Esophagus squamous epithelium (tissue), 5 donors: ENCODE measurements around the gene GBF1. TPM values are rescaled to one million over a fixed set of nuclear protein-coding genes. Genes with fewer than 3 reads are reported as not detected.

ENCODE experiments used
- DNase-seq: peaks from one replicate; lab custom pipeline; 2025; lab: John Stamatoyannopoulos, UW
- H3K27ac ChIP-seq, 4 donors: fragments of 200-600 bp; sonication (generic); one replicate each; pipeline ENCODE4 v1.5.1; 2016 to 2019; ENCODE audit warnings: mild to moderate bottlenecking in 1 of 4
- H3K27me3 ChIP-seq, 4 donors: fragments of 200-600 bp; sonication (generic); 1 replicate in 3 of 4; 2 replicates in 1 of 4; pipeline versions ENCODE4 v1.5.1 to v1.6.0; 2017 to 2021; ENCODE audit warnings: antibody characterized with exemption in 1 of 4
- H3K36me3 ChIP-seq, 3 donors: fragments of 200-600 bp; sonication (generic); one replicate each; pipeline ENCODE4 v1.5.1; 2016 to 2019
- H3K4me1 ChIP-seq, 3 donors: fragments of 200-600 bp; sonication (generic); one replicate each; pipeline ENCODE4 v1.5.1; 2017 to 2019
- H3K4me3 ChIP-seq, 4 donors: fragments of 200-600 bp; sonication (generic); 1 replicate in 3 of 4; 2 replicates in 1 of 4; pipeline ENCODE4 v1.5.1; 2016 to 2019; ENCODE audit warnings: mild to moderate bottlenecking in 2 of 4, moderate library complexity in 1 of 4
- H3K9me3 ChIP-seq, 3 donors: fragments of 200-600 bp; sonication (generic); one replicate each; pipeline ENCODE4 v1.5.1; 2016 to 2019
- CTCF ChIP-seq, 6 experiments: fragments of 450-650 bp in 4 of 6; fragments of 200-600 bp in 2 of 6; sonication (generic) in 2 of 6; IDR thresholded peaks; one replicate each; pipeline ENCODE4 v1.5.1; 2016 to 2019; ENCODE audit warnings: antibody characterized with exemption in 6 of 6, mild to moderate bottlenecking in 4 of 6, moderate library complexity in 4 of 6
- POLR2A ChIP-seq, 4 donors: fragments of 450-650 bp; IDR thresholded peaks; one replicate each; pipeline ENCODE4 v1.6.1; 2017; ENCODE audit warnings: antibody characterized with exemption in 4 of 4, mild to moderate bottlenecking in 4 of 4, moderate library complexity in 3 of 4
- WGBS, 2 donors: methylation state at CpG; one replicate each; pipeline ENCODE4 v1.1.5; 2018; 5-methylcytosine and 5-hydroxymethylcytosine counted together
- intact Hi-C: fragments of 100-400 bp; cut with DNase I; formaldehyde crosslinking; loops from one replicate; pipeline ENCODE4 v1.15.0; 2022
- total RNA-seq, 4 donors: library from RNA; depleted of rRNA; stranded (reverse); fragments of >200 nt; gene quantifications; one replicate each; pipeline ENCODE4 v1.1.0, GENCODE V29; 2016
- donor health status: DM: yes; HTN: yes; CAD: no.

The GBF1 gene
- total RNA-seq, 4 donors from 2014 or later = 22.5 to 39.0 (median 28.6) TPM

- 93% methylated on average over 3 to 4 of the region's 7 CpGs for WGBS, 2 donors
- H3K36me3 ChIP-seq = peaks cover 36 to 100% (median 52%) of the 10 kb centered on the region in 3 donors
- H3K4me3 ChIP-seq = no peak overlapping the region
- no peak overlapping the region for H3K27ac ChIP-seq
- H3K4me1 ChIP-seq = peaks cover 0 to 4% (median 0%) of the 10 kb centered on the region in 3 donors
- no peaks in the 10 kb centered on the region for H3K27me3 ChIP-seq
- no peak for DNase-seq
- intact Hi-C loops = no loop called here
- peak in 1 of 6 experiments; percentile 19 for TF ChIP-seq CTCF (IDR thresholded peaks at IDR 0.05)
- no peak for TF ChIP-seq POLR2A (IDR thresholded peaks at IDR 0.05)
- H3K9me3 ChIP-seq = peaks cover 0 to 5% (median 0%) of the 10 kb centered on the region in 3 donors
Observed at GRCh38 chr10:102375250-102375649, 129.9 kb downstream of the GBF1 start.

- Histone ChIP-seq H3K4me3 (no peak overlapping the region), H3K36me3 (peaks cover 35 to 100% (median 52%) of the 10 kb centered on the region in 3 donors), H3K27ac (no peak overlapping the region), H3K4me1 (peaks cover 0 to 4% (median 0%) of the 10 kb centered on the region in 3 donors), H3K27me3 (no peaks in the 10 kb centered on the region), H3K9me3 (peaks cover 0 to 2% (median 0%) of the 10 kb centered on the region in 3 donors)
- TF ChIP-seq POLR2A (IDR thresholded peaks at IDR 0.05) = no peak
- TF ChIP-seq CTCF (IDR thresholded peaks at IDR 0.05) = no peak
- DNase-seq = no peak
- intact Hi-C loops = no loop called here
- 75 to 84% methylated on average over 2 of the region's 2 CpGs for WGBS, 2 donors
Observed at GRCh38 chr10:102375867-102376266, 130.5 kb downstream of the GBF1 start.

GRCh38 chr10:102376901-102377300 is 131.6 kb downstream of the GBF1 start:
- Histone ChIP-seq H3K27ac (no peak overlapping the region), H3K9me3 (no peaks in the 10 kb centered on the region), H3K36me3 (peaks cover 33 to 100% (median 52%) of the 10 kb centered on the region in 3 donors), H3K4me1 (peaks cover 0 to 4% (median 0%) of the 10 kb centered on the region in 3 donors), H3K27me3 (no peaks in the 10 kb centered on the region), H3K4me3 (no peak overlapping the region)
- intact Hi-C loops = no loop called here
- 92 to 93% methylated on average over 9 to 12 of the region's 12 CpGs for WGBS, 2 donors
- TF ChIP-seq POLR2A (IDR thresholded peaks at IDR 0.05) (no peak), CTCF (IDR thresholded peaks at IDR 0.05) (no peak)
- DNase-seq = no peak

GRCh38 chr10:102379383-102379782 is 134.1 kb downstream of the GBF1 start:
- peaks cover 32 to 89% (median 46%) of the 10 kb centered on the region in 3 donors for H3K36me3 ChIP-seq

More at GRCh38 chr10:102379383-102379782, 134.1 kb downstream of the GBF1 start:
- peak overlapping the region in 1 of 4 donors; percentile 9 for H3K27ac ChIP-seq
- no peaks in the 10 kb centered on the region for H3K9me3 ChIP-seq
- H3K4me1 ChIP-seq = peaks cover 0 to 4% (median 0%) of the 10 kb centered on the region in 3 donors
- H3K4me3 ChIP-seq = no peak overlapping the region
- H3K27me3 ChIP-seq = no peaks in the 10 kb centered on the region
- 97% methylated on average over 6 of the region's 6 CpGs; no CpG with 5 or more reads in 1 of the 2 donors for WGBS, 2 donors
- no peak for DNase-seq
- TF ChIP-seq CTCF (IDR thresholded peaks at IDR 0.05) (no peak), POLR2A (IDR thresholded peaks at IDR 0.05) (no peak)
- intact Hi-C loops = no loop called here
